Lung (tissue), 12 donors: ENCODE measurements around the gene SMAD2. TPM values are rescaled to one million over a fixed set of nuclear protein-coding genes. Genes with fewer than 3 reads are reported as not detected.

Source experiments
- ATAC-seq: fragments of 200-7000 bp; cut with Tn5 transposase; one replicate; pipeline ENCODE4 v1.9.1; 2020; ENCODE audit warnings: moderate number of reproducible peaks; ENCODE audit not compliant: insufficient read depth, low FRiP score
- DNase-seq, 3 donors: peaks; one replicate each; pipeline ENCODE4 v3.0.0-alpha.2; 2013 to 2017
- H3K27ac ChIP-seq, 2 donors: one replicate each; pipeline ENCODE4 v1.5.1; 2013; ENCODE audit warnings: mild to moderate bottlenecking in 2 of 2, moderate library complexity in 2 of 2, control low read depth in 1 of 2, inconsistent platforms in 1 of 2, low read depth in 1 of 2, low read length in 1 of 2
- H3K27me3 ChIP-seq, 3 donors: one replicate each; pipeline ENCODE4 v1.5.1; 2013; ENCODE audit warnings: low read length in 2 of 3; ENCODE audit not compliant: control insufficient read depth in 3 of 3, insufficient read depth in 3 of 3
- H3K36me3 ChIP-seq, 4 donors: one replicate each; pipeline ENCODE4 v1.5.1; 2013; ENCODE audit warnings: low read length in 4 of 4, mild to moderate bottlenecking in 1 of 4, moderate library complexity in 1 of 4; ENCODE audit not compliant: control insufficient read depth in 4 of 4, insufficient read depth in 4 of 4
- H3K4me1 ChIP-seq, 5 donors: one replicate each; pipeline ENCODE4 v1.5.1; 2013; ENCODE audit warnings: low read length in 5 of 5, mild to moderate bottlenecking in 2 of 5, moderate library complexity in 1 of 5; ENCODE audit not compliant: control insufficient read depth in 5 of 5, insufficient read depth in 5 of 5
- H3K4me3 ChIP-seq: one replicate; pipeline ENCODE4 v1.5.1; 2013; ENCODE audit warnings: mild to moderate bottlenecking, control low read depth, moderate library complexity
- H3K9ac ChIP-seq, 2 donors: one replicate each; pipeline ENCODE4 v1.5.1; 2013; ENCODE audit warnings: low read length in 2 of 2, control low read depth in 1 of 2; ENCODE audit not compliant: insufficient read depth in 1 of 2
- H3K9me3 ChIP-seq, 4 donors: one replicate each; pipeline ENCODE4 v1.5.1; 2013; ENCODE audit warnings: low read length in 3 of 4, mild to moderate bottlenecking in 1 of 4, moderate library complexity in 1 of 4; ENCODE audit not compliant: control insufficient read depth in 4 of 4, insufficient read depth in 3 of 4
- WGBS, 2 donors: extraction: QIAGEN DNeasy Blood & Tissue Kit; methylation state at CpG; one replicate each; pipeline ENCODE4 v1.1.7; 2013; 5-methylcytosine and 5-hydroxymethylcytosine counted together
- polyA plus RNA-seq, 2 donors: library from polyadenylated mRNA; stranded (reverse); fragments of 200-250 nt; gene quantifications; one replicate each; pipeline ENCODE4 v1.2.1, GENCODE V29; 2013
- total RNA-seq, 2 donors: library from RNA; depleted of rRNA in 1 of 2; stranded (reverse); fragments of >200 nt in 1 of 2; gene quantifications; one replicate each; pipeline ENCODE4 v1.2.1, GENCODE V29; 2014 to 2021
- TF ChIP-seq, protein P1 (sequence below): IDR thresholded peaks from 2 replicates; pipeline ENCODE4 v1.5.1; 2012; ENCODE audit warnings: mild to moderate bottlenecking; ENCODE audit errors: control extremely low read depth, extremely low read depth
- donor health status: control.
- donor health status: control.
- donor health status: Bipolar disorder and iron deficiency.
- donor health status: healthy.
- donor health status: DM: yes; HTN: yes; CAD: no.

SMAD2 gene
- total and polyA plus RNA-seq, 4 donors: 30.6 to 161 (median 90.2) TPM

- H3K27ac ChIP-seq: no peak overlapping the region
- TF ChIP-seq, protein P1, sequence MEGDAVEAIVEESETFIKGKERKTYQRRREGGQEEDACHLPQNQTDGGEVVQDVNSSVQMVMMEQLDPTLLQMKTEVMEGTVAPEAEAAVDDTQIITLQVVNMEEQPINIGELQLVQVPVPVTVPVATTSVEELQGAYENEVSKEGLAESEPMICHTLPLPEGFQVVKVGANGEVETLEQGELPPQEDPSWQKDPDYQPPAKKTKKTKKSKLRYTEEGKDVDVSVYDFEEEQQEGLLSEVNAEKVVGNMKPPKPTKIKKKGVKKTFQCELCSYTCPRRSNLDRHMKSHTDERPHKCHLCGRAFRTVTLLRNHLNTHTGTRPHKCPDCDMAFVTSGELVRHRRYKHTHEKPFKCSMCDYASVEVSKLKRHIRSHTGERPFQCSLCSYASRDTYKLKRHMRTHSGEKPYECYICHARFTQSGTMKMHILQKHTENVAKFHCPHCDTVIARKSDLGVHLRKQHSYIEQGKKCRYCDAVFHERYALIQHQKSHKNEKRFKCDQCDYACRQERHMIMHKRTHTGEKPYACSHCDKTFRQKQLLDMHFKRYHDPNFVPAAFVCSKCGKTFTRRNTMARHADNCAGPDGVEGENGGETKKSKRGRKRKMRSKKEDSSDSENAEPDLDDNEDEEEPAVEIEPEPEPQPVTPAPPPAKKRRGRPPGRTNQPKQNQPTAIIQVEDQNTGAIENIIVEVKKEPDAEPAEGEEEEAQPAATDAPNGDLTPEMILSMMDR: no peak
- no peak for DNase-seq
- H3K9ac ChIP-seq: no peak overlapping the region
- H3K9me3 ChIP-seq: no peaks in the 10 kb centered on the region
- no peaks in the 10 kb centered on the region for H3K27me3 ChIP-seq
- peaks cover 0 to 15% (median 3%) of the 10 kb centered on the region in 4 donors for H3K36me3 ChIP-seq
- no peak overlapping the region for H3K4me3 ChIP-seq
- no peak for ATAC-seq
- peaks cover 0 to 7% (median 2%) of the 10 kb centered on the region in 5 donors for H3K4me1 ChIP-seq
- WGBS, 2 donors: 84 to 86% methylated on average over 3 of the region's 3 CpGs
Measured at GRCh38 chr18:47871288-47871687, 59.2 kb downstream of the SMAD2 start.

DNA sequence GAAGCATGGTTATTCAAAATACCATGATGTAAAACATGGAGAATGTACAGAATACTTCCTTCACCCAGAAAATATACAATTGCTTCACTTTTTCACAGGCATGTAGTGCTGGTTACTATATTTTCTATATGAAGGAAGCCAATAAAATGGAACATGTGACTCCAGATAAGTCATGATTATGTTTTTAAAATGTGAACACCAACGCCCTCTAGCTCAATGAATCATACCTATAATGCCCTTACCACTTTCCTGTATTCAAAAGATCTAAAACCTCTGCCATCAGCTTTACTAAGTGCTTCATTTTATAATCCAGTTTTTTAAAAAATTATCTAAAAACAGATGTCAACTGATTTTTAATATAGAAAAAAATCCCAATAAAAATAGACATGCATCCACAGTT, 59.9 kb downstream of the SMAD2 start:
- ATAC-seq (no peak), DNase-seq (no peak)
- 81% methylated on average over 1 of the region's 1 CpG for WGBS, 2 donors
- Histone ChIP-seq H3K9me3 (no peaks in the 10 kb centered on the region), H3K36me3 (peaks cover 0 to 15% (median 3%) of the 10 kb centered on the region in 4 donors), H3K4me3 (no peak overlapping the region), H3K27ac (no peak overlapping the region), H3K4me1 (peaks cover 0 to 7% (median 2%) of the 10 kb centered on the region in 5 donors), H3K9ac (no peak overlapping the region), H3K27me3 (no peaks in the 10 kb centered on the region)
- TF ChIP-seq, protein P1: no peak

DNA sequence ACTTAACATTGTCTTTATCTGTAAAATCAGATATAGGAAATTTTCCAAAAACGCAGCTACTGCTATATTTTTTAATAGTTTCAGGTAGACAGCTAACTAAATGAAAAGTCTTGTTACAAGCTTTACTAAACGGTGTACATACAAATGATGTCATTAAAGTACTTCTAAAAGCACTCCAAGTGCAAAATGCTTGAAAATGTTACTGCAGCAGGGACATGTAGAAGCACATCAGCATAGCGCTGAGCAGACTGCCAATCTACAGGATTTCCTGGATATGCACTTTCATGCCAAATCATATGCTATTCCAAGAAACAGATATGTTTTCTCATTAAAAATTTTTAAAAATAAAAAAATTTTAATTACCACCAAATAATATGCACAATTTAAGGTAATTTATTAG, 61.7 kb downstream of the SMAD2 start:
- Histone ChIP-seq H3K27ac (no peak overlapping the region), H3K27me3 (no peaks in the 10 kb centered on the region), H3K4me3 (no peak overlapping the region), H3K9me3 (no peaks in the 10 kb centered on the region), H3K4me1 (peaks cover 0 to 7% (median 2%) of the 10 kb centered on the region in 5 donors), H3K36me3 (peaks cover 2 to 15% (median 5%) of the 10 kb centered on the region in 4 donors), H3K9ac (no peak overlapping the region)
- DNase-seq (peak in 1 of 3 donors; percentile 18), ATAC-seq (no peak)
- TF ChIP-seq, protein P1: no peak
- WGBS, 2 donors: 75 to 89% methylated on average over 3 of the region's 3 CpGs

- ATAC-seq (no peak), DNase-seq (no peak)
- H3K27me3 ChIP-seq: no peaks in the 10 kb centered on the region
- H3K4me3 ChIP-seq: no peak overlapping the region
- no peak overlapping the region for H3K27ac ChIP-seq
- peaks cover 0 to 4% (median 0%) of the 10 kb centered on the region in 5 donors for H3K4me1 ChIP-seq
- peaks cover 4 to 21% (median 7%) of the 10 kb centered on the region in 4 donors for H3K36me3 ChIP-seq
- H3K9me3 ChIP-seq: no peaks in the 10 kb centered on the region
- no peak overlapping the region for H3K9ac ChIP-seq
- 96 to 98% methylated on average over 3 of the region's 3 CpGs for WGBS, 2 donors
- TF ChIP-seq, protein P1: no peak
Measured at GRCh38 chr18:47865183-47865582, 65.3 kb downstream of the SMAD2 start.
